ENCODE measurements around the gene SLC25A44. TPM values are rescaled to one million over a fixed set of nuclear protein-coding genes. Genes with fewer than 3 reads are reported as not detected.
A peak's percentile ranks its signal among the peaks of the same experiment; 100 is the strongest.

The SLC25A44 gene
- total RNA-seq, 1 experiment from 2014 or later: 28.1 TPM

- peak; percentile 5 for ATAC-seq
- intact Hi-C loops (cut with micrococcal nuclease): loop anchor here (1.0 kb wide), 1 partner anchor 48 kb away; no protein-coding TSS in a partner anchor
- CTCF ChIA-PET: interaction anchor here (0.5 to 1.5 kb wide), 2 partner anchors 31 to 160 kb away, joined by 5 to 17 read pairs; no protein-coding TSS in a partner anchor
These were observed 372 bp downstream of the SLC25A44 start for GRCh38 chr1:156194300-156194652.

GRCh38 chr1:156195853-156196252 lies 1.9 kb downstream of the SLC25A44 start:
- Histone ChIP-seq H3K27ac (ENCODE audit: low read length) (no peak overlapping the region), H3F3A (ENCODE audit: low read length, unreplicated experiment) (no peaks in the 10 kb centered on the region), H3K4me2 (ENCODE audit: low read length) (no peak overlapping the region), H3K4me3 (ENCODE audit: low read length) (no peak overlapping the region), H3K4me1 (ENCODE audit: insufficient read depth, low read length) (peaks cover 6% of the 10 kb centered on the region), H3K9me2 (replicated peaks; ENCODE audit: low read length) (no peaks in the 10 kb centered on the region), H4K20me1 (ENCODE audit: low read length) (no peaks in the 10 kb centered on the region; the same call in 1 of the 2 replicates), H3K36me3 (ENCODE audit: low read depth, low read length) (peaks cover 16% of the 10 kb centered on the region), H3K9me3 (ENCODE audit: low read length) (no peaks in the 10 kb centered on the region), H3K79me2 (ENCODE audit: low read length) (peaks cover 61% of the 10 kb centered on the region), H3K27me3 (ENCODE audit: low read length) (no peaks in the 10 kb centered on the region), H2AFZ (ENCODE audit: low read length) (no peak overlapping the region), H3K9ac (ENCODE audit: low read length) (no peak overlapping the region)
- no peak for TF ChIP-seq EZH2phosphoT487 (IDR thresholded peaks at IDR 0.05; ENCODE audit: borderline replicate concordance, low read length)
- no peak for TF ChIP-seq EZH2 (IDR thresholded peaks at IDR 0.05; ENCODE audit: low read length, unreplicated experiment)
- TF ChIP-seq, protein P1, sequence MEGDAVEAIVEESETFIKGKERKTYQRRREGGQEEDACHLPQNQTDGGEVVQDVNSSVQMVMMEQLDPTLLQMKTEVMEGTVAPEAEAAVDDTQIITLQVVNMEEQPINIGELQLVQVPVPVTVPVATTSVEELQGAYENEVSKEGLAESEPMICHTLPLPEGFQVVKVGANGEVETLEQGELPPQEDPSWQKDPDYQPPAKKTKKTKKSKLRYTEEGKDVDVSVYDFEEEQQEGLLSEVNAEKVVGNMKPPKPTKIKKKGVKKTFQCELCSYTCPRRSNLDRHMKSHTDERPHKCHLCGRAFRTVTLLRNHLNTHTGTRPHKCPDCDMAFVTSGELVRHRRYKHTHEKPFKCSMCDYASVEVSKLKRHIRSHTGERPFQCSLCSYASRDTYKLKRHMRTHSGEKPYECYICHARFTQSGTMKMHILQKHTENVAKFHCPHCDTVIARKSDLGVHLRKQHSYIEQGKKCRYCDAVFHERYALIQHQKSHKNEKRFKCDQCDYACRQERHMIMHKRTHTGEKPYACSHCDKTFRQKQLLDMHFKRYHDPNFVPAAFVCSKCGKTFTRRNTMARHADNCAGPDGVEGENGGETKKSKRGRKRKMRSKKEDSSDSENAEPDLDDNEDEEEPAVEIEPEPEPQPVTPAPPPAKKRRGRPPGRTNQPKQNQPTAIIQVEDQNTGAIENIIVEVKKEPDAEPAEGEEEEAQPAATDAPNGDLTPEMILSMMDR (conservative IDR thresholded peaks at IDR 0.05; ENCODE audit: low read depth, low read length): no peak
- POLR2A ChIA-PET (ENCODE audit: unreplicated experiment): interaction anchor here (0.6 kb wide), 1 partner anchor 17 kb away, joined by 4 read pairs; the partner anchor contains the start of gene PMF1
- ATAC-seq (no peak), DNase-seq (no peak)
- intact Hi-C loops (cut with micrococcal nuclease): no loop called here
- BruUV-seq (replicated peaks): no TSS peak
- CTCF ChIA-PET: no interaction called here

More at GRCh38 chr1:156194300-156194652, 372 bp downstream of the SLC25A44 start:
- no peaks in the 10 kb centered on the region for H3K9me3 ChIP-seq (ENCODE audit: low read length)
- POLR2A ChIA-PET (ENCODE audit: unreplicated experiment): interaction anchor here (0.7 to 2.0 kb wide), 2 partner anchors 19 to 41 kb away, joined by 4 to 13 read pairs; partner anchors contain the start of genes PMF1 and SEMA4A
- H3K4me2 ChIP-seq (ENCODE audit: low read length): peak overlapping the region; percentile 90
- H3K4me3 ChIP-seq (ENCODE audit: low read length): peak overlapping the region; percentile 87
- no peak for TF ChIP-seq EZH2 (IDR thresholded peaks at IDR 0.05; ENCODE audit: low read length, unreplicated experiment)
- TF ChIP-seq EZH2phosphoT487 (IDR thresholded peaks at IDR 0.05; ENCODE audit: borderline replicate concordance, low read length): no peak
- TF ChIP-seq, protein P1 (conservative IDR thresholded peaks at IDR 0.05; ENCODE audit: low read depth, low read length): no peak
- peak; percentile 12 for DNase-seq
- H4K20me1 ChIP-seq (ENCODE audit: low read length): no peaks in the 10 kb centered on the region; the same call in 1 of the 2 replicates
- no peak overlapping the region for H3K27ac ChIP-seq (ENCODE audit: low read length)
- peaks cover 59% of the 10 kb centered on the region for H3K79me2 ChIP-seq (ENCODE audit: low read length)
- no peaks in the 10 kb centered on the region for H3F3A ChIP-seq (ENCODE audit: low read length, unreplicated experiment)
- peak overlapping the region; percentile 75 for H3K9ac ChIP-seq (ENCODE audit: low read length)
- H3K36me3 ChIP-seq (ENCODE audit: low read depth, low read length): peaks cover 7% of the 10 kb centered on the region; the same call in 1 of the 2 replicates
- BruUV-seq (replicated peaks): TSS peak; percentile 86
- no peaks in the 10 kb centered on the region for H3K27me3 ChIP-seq (ENCODE audit: low read length)
- H3K4me1 ChIP-seq (ENCODE audit: insufficient read depth, low read length): peaks cover 6% of the 10 kb centered on the region
- peak overlapping the region; percentile 36 for H2AFZ ChIP-seq (ENCODE audit: low read length)
- H3K9me2 ChIP-seq (replicated peaks; ENCODE audit: low read length): no peaks in the 10 kb centered on the region

DNA sequence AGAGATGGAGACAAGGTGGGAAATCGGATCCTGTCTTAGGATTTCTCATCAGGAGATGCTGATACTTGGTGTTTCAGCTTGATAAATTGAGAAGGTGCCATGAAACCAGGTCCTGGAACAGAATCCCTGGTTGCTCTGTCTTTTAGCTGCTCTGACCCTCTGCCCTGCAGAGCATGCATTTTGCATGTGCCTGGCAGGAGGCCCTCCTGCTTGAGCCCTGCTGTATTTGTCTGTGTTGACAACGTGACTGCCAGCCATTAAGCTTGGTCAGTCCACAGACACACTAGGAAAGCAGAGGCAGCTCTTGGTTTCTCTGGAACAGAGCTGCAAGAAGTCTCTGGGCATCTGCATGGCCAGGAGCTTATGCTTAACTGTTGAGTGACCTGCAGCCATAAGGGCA lies 2.5 kb downstream of the SLC25A44 start:
- Histone ChIP-seq H3K27me3 (ENCODE audit: low read length) (no peaks in the 10 kb centered on the region), H3K36me3 (ENCODE audit: low read depth, low read length) (peaks cover 16% of the 10 kb centered on the region), H3K79me2 (ENCODE audit: low read length) (peaks cover 63% of the 10 kb centered on the region), H4K20me1 (ENCODE audit: low read length) (no peaks in the 10 kb centered on the region; the same call in 1 of the 2 replicates), H3K4me1 (ENCODE audit: insufficient read depth, low read length) (peaks cover 6% of the 10 kb centered on the region), H3K9me2 (replicated peaks; ENCODE audit: low read length) (no peaks in the 10 kb centered on the region), H3K27ac (ENCODE audit: low read length) (no peak overlapping the region), H3K4me3 (ENCODE audit: low read length) (no peak overlapping the region), H2AFZ (ENCODE audit: low read length) (no peak overlapping the region), H3K9me3 (ENCODE audit: low read length) (no peaks in the 10 kb centered on the region), H3K4me2 (ENCODE audit: low read length) (no peak overlapping the region), H3K9ac (ENCODE audit: low read length) (no peak overlapping the region), H3F3A (ENCODE audit: low read length, unreplicated experiment) (no peaks in the 10 kb centered on the region)
- no peak for TF ChIP-seq EZH2 (IDR thresholded peaks at IDR 0.05; ENCODE audit: low read length, unreplicated experiment)
- TF ChIP-seq, protein P1 (conservative IDR thresholded peaks at IDR 0.05; ENCODE audit: low read depth, low read length): no peak
- no peak for TF ChIP-seq EZH2phosphoT487 (IDR thresholded peaks at IDR 0.05; ENCODE audit: borderline replicate concordance, low read length)
- ChIA-PET CTCF (no interaction called here), POLR2A (ENCODE audit: unreplicated experiment) (interaction anchor here (0.6 kb wide), 1 partner anchor 16 kb away, joined by 4 read pairs; the partner anchor contains the start of gene PMF1)
- ATAC-seq: no peak
- no TSS peak for BruUV-seq (replicated peaks)
- no peak for DNase-seq
- intact Hi-C loops (cut with micrococcal nuclease): no loop called here

Measured in PC-3 (cell line).